ENCODE data around the gene MYBPC3.

DNA sequence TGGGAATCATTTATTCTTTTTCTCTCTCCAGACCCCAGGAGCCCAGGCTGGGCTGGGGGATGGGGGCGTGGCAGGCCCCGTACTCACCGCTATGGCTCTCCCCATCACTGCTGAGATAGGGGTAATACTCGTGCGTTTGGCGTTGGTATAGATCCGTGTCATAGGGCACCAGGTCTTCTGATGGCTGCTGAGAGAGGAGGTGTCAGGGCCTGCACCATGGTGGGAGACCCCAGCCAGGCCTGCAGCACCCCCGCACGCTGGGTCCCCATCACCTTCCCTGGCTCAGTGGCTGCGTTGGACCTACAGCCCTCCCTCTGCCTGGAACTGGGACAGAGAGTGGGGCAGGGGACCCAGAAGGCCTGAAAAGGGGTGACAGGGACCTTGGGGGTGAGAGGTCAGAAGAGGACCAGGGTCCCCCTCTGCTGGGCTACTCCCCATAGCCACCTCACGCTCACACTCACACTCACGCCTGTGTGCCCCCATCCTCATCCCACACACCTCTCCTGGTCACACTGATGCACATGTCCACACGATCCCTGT, 23.1 kb upstream of the MYBPC3 start:
- no peak for TF ChIP-seq JUN (IDR thresholded peaks at IDR 0.05)
- no peak for TF ChIP-seq RCOR1 (IDR thresholded peaks at IDR 0.05; ENCODE audit: low read depth, low read length)
- TF ChIP-seq HDAC2 (IDR thresholded peaks at IDR 0.05), result no peak
- no peak for TF ChIP-seq SREBF2 (IDR thresholded peaks at IDR 0.05)
- TF ChIP-seq, protein P1, sequence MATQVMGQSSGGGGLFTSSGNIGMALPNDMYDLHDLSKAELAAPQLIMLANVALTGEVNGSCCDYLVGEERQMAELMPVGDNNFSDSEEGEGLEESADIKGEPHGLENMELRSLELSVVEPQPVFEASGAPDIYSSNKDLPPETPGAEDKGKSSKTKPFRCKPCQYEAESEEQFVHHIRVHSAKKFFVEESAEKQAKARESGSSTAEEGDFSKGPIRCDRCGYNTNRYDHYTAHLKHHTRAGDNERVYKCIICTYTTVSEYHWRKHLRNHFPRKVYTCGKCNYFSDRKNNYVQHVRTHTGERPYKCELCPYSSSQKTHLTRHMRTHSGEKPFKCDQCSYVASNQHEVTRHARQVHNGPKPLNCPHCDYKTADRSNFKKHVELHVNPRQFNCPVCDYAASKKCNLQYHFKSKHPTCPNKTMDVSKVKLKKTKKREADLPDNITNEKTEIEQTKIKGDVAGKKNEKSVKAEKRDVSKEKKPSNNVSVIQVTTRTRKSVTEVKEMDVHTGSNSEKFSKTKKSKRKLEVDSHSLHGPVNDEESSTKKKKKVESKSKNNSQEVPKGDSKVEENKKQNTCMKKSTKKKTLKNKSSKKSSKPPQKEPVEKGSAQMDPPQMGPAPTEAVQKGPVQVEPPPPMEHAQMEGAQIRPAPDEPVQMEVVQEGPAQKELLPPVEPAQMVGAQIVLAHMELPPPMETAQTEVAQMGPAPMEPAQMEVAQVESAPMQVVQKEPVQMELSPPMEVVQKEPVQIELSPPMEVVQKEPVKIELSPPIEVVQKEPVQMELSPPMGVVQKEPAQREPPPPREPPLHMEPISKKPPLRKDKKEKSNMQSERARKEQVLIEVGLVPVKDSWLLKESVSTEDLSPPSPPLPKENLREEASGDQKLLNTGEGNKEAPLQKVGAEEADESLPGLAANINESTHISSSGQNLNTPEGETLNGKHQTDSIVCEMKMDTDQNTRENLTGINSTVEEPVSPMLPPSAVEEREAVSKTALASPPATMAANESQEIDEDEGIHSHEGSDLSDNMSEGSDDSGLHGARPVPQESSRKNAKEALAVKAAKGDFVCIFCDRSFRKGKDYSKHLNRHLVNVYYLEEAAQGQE (IDR thresholded peaks at IDR 0.05), result no peak
- TF ChIP-seq, protein P2, sequence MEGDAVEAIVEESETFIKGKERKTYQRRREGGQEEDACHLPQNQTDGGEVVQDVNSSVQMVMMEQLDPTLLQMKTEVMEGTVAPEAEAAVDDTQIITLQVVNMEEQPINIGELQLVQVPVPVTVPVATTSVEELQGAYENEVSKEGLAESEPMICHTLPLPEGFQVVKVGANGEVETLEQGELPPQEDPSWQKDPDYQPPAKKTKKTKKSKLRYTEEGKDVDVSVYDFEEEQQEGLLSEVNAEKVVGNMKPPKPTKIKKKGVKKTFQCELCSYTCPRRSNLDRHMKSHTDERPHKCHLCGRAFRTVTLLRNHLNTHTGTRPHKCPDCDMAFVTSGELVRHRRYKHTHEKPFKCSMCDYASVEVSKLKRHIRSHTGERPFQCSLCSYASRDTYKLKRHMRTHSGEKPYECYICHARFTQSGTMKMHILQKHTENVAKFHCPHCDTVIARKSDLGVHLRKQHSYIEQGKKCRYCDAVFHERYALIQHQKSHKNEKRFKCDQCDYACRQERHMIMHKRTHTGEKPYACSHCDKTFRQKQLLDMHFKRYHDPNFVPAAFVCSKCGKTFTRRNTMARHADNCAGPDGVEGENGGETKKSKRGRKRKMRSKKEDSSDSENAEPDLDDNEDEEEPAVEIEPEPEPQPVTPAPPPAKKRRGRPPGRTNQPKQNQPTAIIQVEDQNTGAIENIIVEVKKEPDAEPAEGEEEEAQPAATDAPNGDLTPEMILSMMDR (IDR thresholded peaks at IDR 0.05), result no peak
- TF ChIP-seq CEBPB (IDR thresholded peaks at IDR 0.05), result no peak
